ENCODE measurements around the gene ERN2. TPM values are rescaled to one million over a fixed set of nuclear protein-coding genes. Genes with fewer than 3 reads are reported as not detected.

ERN2 gene
- total and polyA plus RNA-seq, 8 donors: 0.20 to 4.7 (median 1.8) TPM

DNA sequence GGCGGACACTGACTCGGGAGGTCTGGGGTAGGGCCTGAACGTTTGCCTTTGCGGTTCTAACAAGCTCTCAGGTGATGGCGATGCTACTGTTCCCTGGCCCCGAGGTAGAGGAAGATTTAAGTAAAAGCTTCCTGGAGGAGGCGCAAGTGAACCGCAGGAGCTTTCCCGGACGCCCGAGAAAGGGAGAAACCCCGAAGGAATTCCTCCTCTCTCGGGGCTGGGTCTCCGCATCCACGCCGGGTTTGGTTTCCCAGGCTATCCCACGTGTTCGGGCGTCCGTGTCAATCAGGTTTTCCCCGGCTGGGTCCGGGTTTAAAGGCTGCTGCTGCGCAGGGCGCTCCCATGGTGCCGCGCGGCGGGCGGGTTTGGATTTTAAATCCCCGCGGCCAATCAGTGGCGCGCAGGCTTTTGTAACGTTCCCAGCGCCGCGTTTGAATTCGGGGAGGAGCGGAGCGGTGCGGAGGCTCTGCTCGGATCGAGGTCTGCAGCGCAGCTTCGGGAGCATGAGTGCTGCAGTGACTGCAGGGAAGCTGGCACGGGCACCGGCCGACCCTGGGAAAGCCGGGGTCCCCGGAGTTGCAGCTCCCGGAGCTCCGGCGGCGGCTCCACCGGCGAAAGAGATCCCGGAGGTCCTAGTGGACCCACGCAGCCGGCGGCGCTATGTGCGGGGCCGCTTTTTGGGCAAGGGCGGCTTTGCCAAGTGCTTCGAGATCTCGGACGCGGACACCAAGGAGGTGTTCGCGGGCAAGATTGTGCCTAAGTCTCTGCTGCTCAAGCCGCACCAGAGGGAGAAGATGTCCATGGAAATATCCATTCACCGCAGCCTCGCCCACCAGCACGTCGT, 34.4 kb downstream of the ERN2 start, which contains the start of gene PLK1:
Gene PLK1, plus strand, starts transcription at position 460 of the 844 bp plus-strand sequence. Its CDS starts 44 bp downstream, at position 504.
- no peak for FAIRE-seq
- intact Hi-C loops (cut with DNase I): no loop called here
- H3K27ac ChIP-seq: no peak within 1 kb of the TSS

GRCh38 chr16:23676924-23677480, 36.0 kb downstream of the ERN2 start:
- Histone ChIP-seq H3K36me3 (no peaks in the 10 kb centered on the region), H3K4me3 (no peak overlapping the region), H3K27me3 (no peaks in the 10 kb centered on the region), H3K27ac (peak overlapping the region in 3 of 4 donors; percentile 5 to 43 (median 33)), H3K4me1 (peaks cover 5 to 12% (median 9%) of the 10 kb centered on the region in 3 donors), H3K9me3 (no peaks in the 10 kb centered on the region)
- peak in 3 of 6 donors; percentile 47 to 66 (median 50) for DNase-seq
- FAIRE-seq: no peak
- 32 to 45% methylated on average over 2 of the region's 2 CpGs for WGBS, 2 donors
- intact Hi-C loops (cut with DNase I): no loop called here
- TF ChIP-seq, protein P1, sequence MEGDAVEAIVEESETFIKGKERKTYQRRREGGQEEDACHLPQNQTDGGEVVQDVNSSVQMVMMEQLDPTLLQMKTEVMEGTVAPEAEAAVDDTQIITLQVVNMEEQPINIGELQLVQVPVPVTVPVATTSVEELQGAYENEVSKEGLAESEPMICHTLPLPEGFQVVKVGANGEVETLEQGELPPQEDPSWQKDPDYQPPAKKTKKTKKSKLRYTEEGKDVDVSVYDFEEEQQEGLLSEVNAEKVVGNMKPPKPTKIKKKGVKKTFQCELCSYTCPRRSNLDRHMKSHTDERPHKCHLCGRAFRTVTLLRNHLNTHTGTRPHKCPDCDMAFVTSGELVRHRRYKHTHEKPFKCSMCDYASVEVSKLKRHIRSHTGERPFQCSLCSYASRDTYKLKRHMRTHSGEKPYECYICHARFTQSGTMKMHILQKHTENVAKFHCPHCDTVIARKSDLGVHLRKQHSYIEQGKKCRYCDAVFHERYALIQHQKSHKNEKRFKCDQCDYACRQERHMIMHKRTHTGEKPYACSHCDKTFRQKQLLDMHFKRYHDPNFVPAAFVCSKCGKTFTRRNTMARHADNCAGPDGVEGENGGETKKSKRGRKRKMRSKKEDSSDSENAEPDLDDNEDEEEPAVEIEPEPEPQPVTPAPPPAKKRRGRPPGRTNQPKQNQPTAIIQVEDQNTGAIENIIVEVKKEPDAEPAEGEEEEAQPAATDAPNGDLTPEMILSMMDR (IDR thresholded peaks at IDR 0.05): no peak
- peak; percentile 67 to 84 (median 79) for ATAC-seq

More for the DNA sequence above, 34.4 kb downstream of the ERN2 start, which contains the start of gene PLK1:
- ATAC-seq: peak; percentile 85 to 93 (median 90)
- peak; percentile 58 to 87 (median 66) for DNase-seq
- WGBS, 2 donors: 2% methylated on average over 75 of the region's 75 CpGs
- H3K27me3 ChIP-seq: no peaks in the 10 kb centered on the region
- peak within 1 kb of the TSS; percentile 24 to 48 (median 33) for H3K4me3 ChIP-seq
- no peaks in the 10 kb centered on the region for H3K36me3 ChIP-seq
- H3K9me3 ChIP-seq: no peaks in the 10 kb centered on the region
- TF ChIP-seq, protein P1 (IDR thresholded peaks at IDR 0.05): no peak
- peaks cover 5 to 12% (median 9%) of the 10 kb centered on the region in 3 donors for H3K4me1 ChIP-seq

GRCh38 chr16:23673971-23674614, 38.9 kb downstream of the ERN2 start:
- FAIRE-seq (no peak), DNase-seq (no peak), ATAC-seq (no peak)
- TF ChIP-seq, protein P1 (IDR thresholded peaks at IDR 0.05): no peak
- Histone ChIP-seq H3K27ac (no peak overlapping the region), H3K4me1 (peaks cover 9 to 12% (median 12%) of the 10 kb centered on the region in 3 donors), H3K9me3 (no peaks in the 10 kb centered on the region), H3K27me3 (no peaks in the 10 kb centered on the region), H3K36me3 (no peaks in the 10 kb centered on the region), H3K4me3 (no peak overlapping the region)
- intact Hi-C loops (cut with DNase I): no loop called here
- 78 to 79% methylated on average over 8 of the region's 8 CpGs for WGBS, 2 donors

DNA sequence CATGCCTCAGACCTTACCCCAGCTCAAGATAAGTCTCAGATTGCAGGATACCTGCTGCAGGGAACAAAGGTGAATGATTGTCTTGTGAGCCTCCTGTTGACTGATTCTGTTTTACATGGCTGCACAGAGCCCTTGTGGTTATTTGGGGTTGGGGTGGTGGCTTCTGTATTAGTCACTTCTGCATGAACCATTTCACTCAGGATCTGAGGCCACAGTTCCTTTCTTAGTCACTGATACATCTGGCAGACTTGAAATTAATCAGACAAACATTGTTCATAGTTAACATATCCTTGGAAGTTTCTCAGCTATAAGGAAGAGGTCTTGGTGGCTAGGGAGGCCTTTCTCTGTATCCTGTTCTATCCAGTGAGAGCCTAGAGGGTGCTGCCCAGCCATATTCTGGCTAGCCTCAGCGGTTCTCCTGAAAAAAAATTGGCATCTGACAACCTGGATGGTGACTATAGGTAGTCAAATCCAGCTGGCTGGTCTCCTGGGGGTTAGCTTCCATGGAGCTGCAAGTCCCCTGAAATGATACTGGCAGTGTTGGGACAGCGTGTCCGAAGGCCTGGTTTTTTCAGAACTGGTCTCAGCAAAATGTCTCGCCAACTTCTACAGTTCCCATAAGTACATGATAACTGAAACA, 42.8 kb downstream of the ERN2 start:
- ATAC-seq (peak in 1 of 4 donors; percentile 57), FAIRE-seq (no peak), DNase-seq (no peak)
- Histone ChIP-seq H3K27ac (no peak overlapping the region), H3K36me3 (peaks cover 0 to 25% (median 6%) of the 10 kb centered on the region in 3 donors), H3K4me3 (no peak overlapping the region), H3K27me3 (no peaks in the 10 kb centered on the region), H3K9me3 (no peaks in the 10 kb centered on the region), H3K4me1 (peaks cover 0 to 7% (median 0%) of the 10 kb centered on the region in 3 donors)
- intact Hi-C loops (cut with DNase I): no loop called here
- 87 to 90% methylated on average over 4 of the region's 4 CpGs for WGBS, 2 donors
- TF ChIP-seq, protein P1 (IDR thresholded peaks at IDR 0.05): no peak

All from pancreas (tissue), 10 donors.